Right atrium auricular region (tissue), 2 donors: ENCODE results near the gene MYO15B. TPM values are rescaled to one million over a fixed set of nuclear protein-coding genes. Genes with fewer than 3 reads are reported as not detected.

Experiments used
- DNase-seq: peaks from one replicate; pipeline ENCODE4 v3.0.0-alpha.2; 2019; ENCODE audit warnings: low spot score
- H3K27ac ChIP-seq, 2 donors: fragments of 200-600 bp; sonication (generic); 1 replicate in 1 of 2; 2 replicates in 1 of 2; pipeline ENCODE4 v1.5.1; 2016 to 2019
- H3K27me3 ChIP-seq, 2 donors: fragments of 200-600 bp; sonication (generic); one replicate each; pipeline versions ENCODE4 v1.5.1 to v1.6.0; 2017 to 2019
- H3K36me3 ChIP-seq: fragments of 200-600 bp; sonication (generic); one replicate; pipeline ENCODE4 v1.5.1; 2016
- H3K4me1 ChIP-seq, 2 donors: fragments of 200-600 bp; sonication (generic); one replicate each; pipeline versions ENCODE4 v1.5.1 to v1.6.0; 2017 to 2019
- H3K4me3 ChIP-seq, 2 donors: fragments of 200-600 bp; sonication (generic); 1 replicate in 1 of 2; 2 replicates in 1 of 2; pipeline ENCODE4 v1.5.1; 2017 to 2019; ENCODE audit warnings: mild to moderate bottlenecking in 1 of 2, moderate library complexity in 1 of 2
- H3K9me3 ChIP-seq, 2 donors: fragments of 200-600 bp; sonication (generic); one replicate each; pipeline ENCODE4 v1.5.1; 2019
- CTCF ChIP-seq, 2 donors: fragments of 200-600 bp; sonication (generic); IDR thresholded peaks; one replicate each; pipeline ENCODE4 v1.5.1; 2019; ENCODE audit warnings: antibody characterized with exemption in 2 of 2
- total RNA-seq, 2 donors: library from RNA; depleted of rRNA; stranded (reverse); fragments of >200 nt; gene quantifications; one replicate each; pipeline ENCODE4 v1.1.0, GENCODE V29; 2016

MYO15B gene
- total RNA-seq, 2 donors from 2014 or later = 29.3 to 34.3 TPM

- no peak for TF ChIP-seq CTCF (IDR thresholded peaks at IDR 0.05)
- H3K27ac ChIP-seq = no peak overlapping the region
- no peak for DNase-seq
- H3K27me3 ChIP-seq = no peaks in the 10 kb centered on the region
- no peak overlapping the region for H3K4me3 ChIP-seq
- H3K9me3 ChIP-seq = no peaks in the 10 kb centered on the region
- peaks cover 11% of the 10 kb centered on the region for H3K36me3 ChIP-seq
- H3K4me1 ChIP-seq = peaks cover 0 to 13% of the 10 kb centered on the region in 2 donors
Measured at GRCh38 chr17:75645889-75646637, 58.5 kb downstream of the MYO15B start.

- H3K27me3 ChIP-seq = no peaks in the 10 kb centered on the region
- no peak for DNase-seq
- peaks cover 0 to 7% of the 10 kb centered on the region in 2 donors for H3K4me1 ChIP-seq
- TF ChIP-seq CTCF (IDR thresholded peaks at IDR 0.05) = no peak
- no peak overlapping the region for H3K4me3 ChIP-seq
- no peak overlapping the region for H3K27ac ChIP-seq
- H3K36me3 ChIP-seq = peaks cover 11% of the 10 kb centered on the region
- H3K9me3 ChIP-seq = no peaks in the 10 kb centered on the region
Measured at GRCh38 chr17:75646638-75646992, 59.0 kb downstream of the MYO15B start.

- Histone ChIP-seq H3K4me3 (no peak overlapping the region), H3K9me3 (no peaks in the 10 kb centered on the region), H3K27ac (no peak overlapping the region), H3K36me3 (peaks cover 11% of the 10 kb centered on the region), H3K27me3 (no peaks in the 10 kb centered on the region), H3K4me1 (peaks cover 0 to 3% of the 10 kb centered on the region in 2 donors)
- TF ChIP-seq CTCF (IDR thresholded peaks at IDR 0.05) = no peak
- DNase-seq = no peak
Measured at GRCh38 chr17:75647061-75647460, 59.5 kb downstream of the MYO15B start.

- Histone ChIP-seq H3K9me3 (no peaks in the 10 kb centered on the region), H3K4me3 (no peak overlapping the region), H3K27me3 (no peaks in the 10 kb centered on the region), H3K36me3 (peaks cover 11% of the 10 kb centered on the region), H3K27ac (no peak overlapping the region), H3K4me1 (no peaks in the 10 kb centered on the region)
- DNase-seq = no peak
- TF ChIP-seq CTCF (IDR thresholded peaks at IDR 0.05) = no peak
Measured at GRCh38 chr17:75647921-75648320, 60.3 kb downstream of the MYO15B start.

GRCh38 chr17:75649687-75650086 is 62.1 kb downstream of the MYO15B start:
- H3K4me3 ChIP-seq = no peak overlapping the region
- H3K27ac ChIP-seq = no peak overlapping the region
- H3K27me3 ChIP-seq = no peaks in the 10 kb centered on the region
- DNase-seq = no peak
- no peaks in the 10 kb centered on the region for H3K4me1 ChIP-seq
- H3K36me3 ChIP-seq = peaks cover 11% of the 10 kb centered on the region
- H3K9me3 ChIP-seq = no peaks in the 10 kb centered on the region
- no peak for TF ChIP-seq CTCF (IDR thresholded peaks at IDR 0.05)

- H3K4me3 ChIP-seq = no peak overlapping the region
- DNase-seq = no peak
- H3K4me1 ChIP-seq = no peaks in the 10 kb centered on the region
- no peaks in the 10 kb centered on the region for H3K9me3 ChIP-seq
- H3K27ac ChIP-seq = no peak overlapping the region
- H3K27me3 ChIP-seq = no peaks in the 10 kb centered on the region
- no peak for TF ChIP-seq CTCF (IDR thresholded peaks at IDR 0.05)
- peaks cover 13% of the 10 kb centered on the region for H3K36me3 ChIP-seq
Measured at GRCh38 chr17:75650874-75651273, 63.3 kb downstream of the MYO15B start.
